Neural cell (in vitro differentiated cells): Measurements from ENCODE around the gene MPZL1. TPM values are rescaled to one million over a fixed set of nuclear protein-coding genes. Genes with fewer than 3 reads are reported as not detected.

ENCODE experiments used
- H2AFZ ChIP-seq: fragments of 200-600, 300-800 bp; sonication (generic), shearing (Covaris generic); 2 replicates; pipeline ENCODE4 v1.6.0; 2014; ENCODE audit warnings: low read depth, mild to moderate bottlenecking, antibody characterized with exemption, low read length, moderate library complexity
- H3F3A ChIP-seq: fragments of 200-600 bp; shearing (Covaris generic); 2 replicates; pipeline ENCODE4 v1.6.1; 2016; ENCODE audit warnings: mild to moderate bottlenecking, moderate library complexity, mixed read lengths, antibody characterized with exemption, low read length; ENCODE audit not compliant: insufficient read depth, poor library complexity, severe bottlenecking
- H3K27ac ChIP-seq: fragments of 200-600, 300-800 bp; sonication (generic), shearing (Covaris generic); 2 replicates; pipeline ENCODE4 v1.5.1; 2014; ENCODE audit warnings: mild to moderate bottlenecking, low read length, moderate library complexity
- H3K27me3 ChIP-seq: fragments of 300-800, 200-600 bp; sonication (generic), shearing (Covaris generic); 2 replicates; pipeline ENCODE4 v1.6.0; 2014; ENCODE audit warnings: mild to moderate bottlenecking, low read depth, low read length, moderate library complexity; ENCODE audit not compliant: insufficient read depth
- H3K36me3 ChIP-seq: fragments of 300-800, 200-600 bp; sonication (generic), shearing (Covaris generic); 2 replicates; pipeline ENCODE4 v1.5.1; 2014; ENCODE audit warnings: mild to moderate bottlenecking, antibody characterized with exemption, low read length, moderate library complexity; ENCODE audit not compliant: insufficient read depth
- H3K4me2 ChIP-seq: fragments of 300-800, 200-600 bp; sonication (generic), shearing (Covaris generic); 2 replicates; pipeline ENCODE4 v1.6.0; 2014; ENCODE audit warnings: mild to moderate bottlenecking, low read length
- H3K4me3 ChIP-seq: fragments of 300-800, 200-600 bp; sonication (generic), shearing (Covaris generic); 2 replicates; pipeline ENCODE4 v1.5.1; 2014; ENCODE audit warnings: mild to moderate bottlenecking, low read length, moderate library complexity
- H3K79me2 ChIP-seq: fragments of 200-600 bp; shearing (Covaris generic); replicated peaks from 2 replicates; pipeline ENCODE4 v1.6.0; 2014; ENCODE audit warnings: mild to moderate bottlenecking, low read length, moderate library complexity; ENCODE audit not compliant: insufficient read depth
- H3K9ac ChIP-seq: fragments of 300-800, 200-600 bp; sonication (generic), shearing (Covaris generic); 2 replicates; pipeline ENCODE4 v1.6.1; 2016; ENCODE audit warnings: mild to moderate bottlenecking, low read length, mixed read lengths
- H3K9me2 ChIP-seq: fragments of 200-600 bp; shearing (Covaris generic); 2 replicates; pipeline ENCODE4 v1.6.1; 2016; ENCODE audit warnings: mild to moderate bottlenecking, low read length, mixed read lengths; ENCODE audit not compliant: insufficient read depth
- H3K9me3 ChIP-seq: fragments of 200-600, 300-800 bp; sonication (generic), shearing (Covaris generic); 2 replicates; pipeline ENCODE4 v1.6.1; 2016; ENCODE audit warnings: mild to moderate bottlenecking, mixed run types, low read length, moderate library complexity, mixed read lengths
- H4K20me1 ChIP-seq: fragments of 200-600 bp; shearing (Covaris generic); 2 replicates; pipeline ENCODE4 v1.6.1; 2016; ENCODE audit warnings: mild to moderate bottlenecking, mixed run types; ENCODE audit not compliant: insufficient read depth
- EP300 ChIP-seq: fragments of 450-650 bp; conservative IDR thresholded peaks from 2 replicates; pipeline ENCODE4 v1.6.1; 2014; ENCODE audit warnings: antibody characterized with exemption, mild to moderate bottlenecking, moderate library complexity; ENCODE audit not compliant: poor library complexity, severe bottlenecking
- EZH2 ChIP-seq: fragments of 200-600, 300-800 bp; shearing (Covaris generic), sonication (generic); IDR thresholded peaks from 2 replicates; pipeline ENCODE4 v1.6.1; 2014; ENCODE audit warnings: antibody characterized with exemption, low read length, borderline replicate concordance, mild to moderate bottlenecking; ENCODE audit not compliant: insufficient read depth, poor library complexity, severe bottlenecking
- MXI1 ChIP-seq: fragments of 450-650 bp; conservative IDR thresholded peaks from 2 replicates; pipeline ENCODE4 v1.6.1; 2014; ENCODE audit warnings: antibody characterized with exemption, mild to moderate bottlenecking; ENCODE audit not compliant: poor library complexity, severe bottlenecking
- POLR2AphosphoS5 ChIP-seq: IDR thresholded peaks from 2 replicates; pipeline ENCODE4 v1.6.1; 2012
- RAD21 ChIP-seq: fragments of 450-650 bp; conservative IDR thresholded peaks from 2 replicates; pipeline ENCODE4 v1.6.1; 2014; ENCODE audit warnings: antibody characterized with exemption, mild to moderate bottlenecking, moderate library complexity
- SMC3 ChIP-seq: fragments of 450-650 bp; conservative IDR thresholded peaks from 2 replicates; pipeline ENCODE4 v1.6.1; 2014; ENCODE audit warnings: antibody characterized with exemption, mild to moderate bottlenecking, moderate library complexity; ENCODE audit not compliant: poor library complexity
- TAF1 ChIP-seq: IDR thresholded peaks from 2 replicates; pipeline ENCODE4 v1.6.1; 2012; ENCODE audit warnings: low read depth
- polyA plus RNA-seq: library from polyadenylated mRNA; depleted of rRNA; stranded (reverse); fragments of >200 nt; gene quantifications from 2 replicates; pipeline ENCODE4 v1.2.3, GENCODE V29; 2014
- TF ChIP-seq, protein P1 (sequence below): IDR thresholded peaks from 2 replicates; pipeline ENCODE4 v1.6.1; 2012; ENCODE audit warnings: borderline replicate concordance
- TF ChIP-seq, protein P2 (sequence below): fragments of 450-650 bp; IDR thresholded peaks from 2 replicates; pipeline ENCODE4 v1.5.1; 2014; ENCODE audit warnings: antibody characterized with exemption, mild to moderate bottlenecking, moderate library complexity; ENCODE audit not compliant: poor library complexity, severe bottlenecking

Gene MPZL1
- polyA plus RNA-seq, 1 donor from 2014 or later, result 167 TPM

DNA sequence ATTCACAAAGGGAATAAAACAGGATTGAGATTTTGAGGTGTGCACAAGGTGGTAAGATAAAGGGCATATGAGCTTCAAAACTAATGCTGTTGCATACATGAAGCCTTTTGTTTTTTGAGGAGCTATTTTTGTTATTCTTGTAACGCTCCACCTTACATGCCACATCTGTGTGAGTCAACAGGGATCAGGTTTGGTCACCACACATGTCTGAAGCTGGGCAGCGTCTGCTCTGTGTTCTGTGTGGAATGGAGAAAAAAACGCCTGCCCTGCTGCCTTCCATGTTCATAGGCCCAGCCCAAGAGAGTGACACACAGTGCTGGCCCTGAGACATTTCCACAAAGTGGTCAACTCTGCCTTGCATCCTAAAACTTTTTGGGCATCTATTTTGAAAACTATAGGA is 67.7 kb downstream of the MPZL1 start:
- H2AFZ ChIP-seq, result no peak overlapping the region
- no peak overlapping the region for H3K4me2 ChIP-seq
- no peak overlapping the region for H3K9ac ChIP-seq
- no peak for TF ChIP-seq EP300
- no peak for TF ChIP-seq SMC3
- no peak for TF ChIP-seq EZH2
- TF ChIP-seq POLR2AphosphoS5, result no peak
- no peak for TF ChIP-seq MXI1
- TF ChIP-seq TAF1, result no peak
- TF ChIP-seq, protein P1, sequence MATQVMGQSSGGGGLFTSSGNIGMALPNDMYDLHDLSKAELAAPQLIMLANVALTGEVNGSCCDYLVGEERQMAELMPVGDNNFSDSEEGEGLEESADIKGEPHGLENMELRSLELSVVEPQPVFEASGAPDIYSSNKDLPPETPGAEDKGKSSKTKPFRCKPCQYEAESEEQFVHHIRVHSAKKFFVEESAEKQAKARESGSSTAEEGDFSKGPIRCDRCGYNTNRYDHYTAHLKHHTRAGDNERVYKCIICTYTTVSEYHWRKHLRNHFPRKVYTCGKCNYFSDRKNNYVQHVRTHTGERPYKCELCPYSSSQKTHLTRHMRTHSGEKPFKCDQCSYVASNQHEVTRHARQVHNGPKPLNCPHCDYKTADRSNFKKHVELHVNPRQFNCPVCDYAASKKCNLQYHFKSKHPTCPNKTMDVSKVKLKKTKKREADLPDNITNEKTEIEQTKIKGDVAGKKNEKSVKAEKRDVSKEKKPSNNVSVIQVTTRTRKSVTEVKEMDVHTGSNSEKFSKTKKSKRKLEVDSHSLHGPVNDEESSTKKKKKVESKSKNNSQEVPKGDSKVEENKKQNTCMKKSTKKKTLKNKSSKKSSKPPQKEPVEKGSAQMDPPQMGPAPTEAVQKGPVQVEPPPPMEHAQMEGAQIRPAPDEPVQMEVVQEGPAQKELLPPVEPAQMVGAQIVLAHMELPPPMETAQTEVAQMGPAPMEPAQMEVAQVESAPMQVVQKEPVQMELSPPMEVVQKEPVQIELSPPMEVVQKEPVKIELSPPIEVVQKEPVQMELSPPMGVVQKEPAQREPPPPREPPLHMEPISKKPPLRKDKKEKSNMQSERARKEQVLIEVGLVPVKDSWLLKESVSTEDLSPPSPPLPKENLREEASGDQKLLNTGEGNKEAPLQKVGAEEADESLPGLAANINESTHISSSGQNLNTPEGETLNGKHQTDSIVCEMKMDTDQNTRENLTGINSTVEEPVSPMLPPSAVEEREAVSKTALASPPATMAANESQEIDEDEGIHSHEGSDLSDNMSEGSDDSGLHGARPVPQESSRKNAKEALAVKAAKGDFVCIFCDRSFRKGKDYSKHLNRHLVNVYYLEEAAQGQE, result no peak
- TF ChIP-seq, protein P2, sequence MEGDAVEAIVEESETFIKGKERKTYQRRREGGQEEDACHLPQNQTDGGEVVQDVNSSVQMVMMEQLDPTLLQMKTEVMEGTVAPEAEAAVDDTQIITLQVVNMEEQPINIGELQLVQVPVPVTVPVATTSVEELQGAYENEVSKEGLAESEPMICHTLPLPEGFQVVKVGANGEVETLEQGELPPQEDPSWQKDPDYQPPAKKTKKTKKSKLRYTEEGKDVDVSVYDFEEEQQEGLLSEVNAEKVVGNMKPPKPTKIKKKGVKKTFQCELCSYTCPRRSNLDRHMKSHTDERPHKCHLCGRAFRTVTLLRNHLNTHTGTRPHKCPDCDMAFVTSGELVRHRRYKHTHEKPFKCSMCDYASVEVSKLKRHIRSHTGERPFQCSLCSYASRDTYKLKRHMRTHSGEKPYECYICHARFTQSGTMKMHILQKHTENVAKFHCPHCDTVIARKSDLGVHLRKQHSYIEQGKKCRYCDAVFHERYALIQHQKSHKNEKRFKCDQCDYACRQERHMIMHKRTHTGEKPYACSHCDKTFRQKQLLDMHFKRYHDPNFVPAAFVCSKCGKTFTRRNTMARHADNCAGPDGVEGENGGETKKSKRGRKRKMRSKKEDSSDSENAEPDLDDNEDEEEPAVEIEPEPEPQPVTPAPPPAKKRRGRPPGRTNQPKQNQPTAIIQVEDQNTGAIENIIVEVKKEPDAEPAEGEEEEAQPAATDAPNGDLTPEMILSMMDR, result no peak
- TF ChIP-seq RAD21, result no peak
- no peaks in the 10 kb centered on the region for H3K9me3 ChIP-seq
- H3K27ac ChIP-seq, result no peak overlapping the region
- no peaks in the 10 kb centered on the region for H3K79me2 ChIP-seq
- H3F3A ChIP-seq, result no peaks in the 10 kb centered on the region
- no peaks in the 10 kb centered on the region for H3K27me3 ChIP-seq
- H3K9me2 ChIP-seq, result no peaks in the 10 kb centered on the region
- no peak overlapping the region for H3K4me3 ChIP-seq
- H3K36me3 ChIP-seq, result peaks cover 8% of the 10 kb centered on the region
- no peaks in the 10 kb centered on the region for H4K20me1 ChIP-seq

DNA sequence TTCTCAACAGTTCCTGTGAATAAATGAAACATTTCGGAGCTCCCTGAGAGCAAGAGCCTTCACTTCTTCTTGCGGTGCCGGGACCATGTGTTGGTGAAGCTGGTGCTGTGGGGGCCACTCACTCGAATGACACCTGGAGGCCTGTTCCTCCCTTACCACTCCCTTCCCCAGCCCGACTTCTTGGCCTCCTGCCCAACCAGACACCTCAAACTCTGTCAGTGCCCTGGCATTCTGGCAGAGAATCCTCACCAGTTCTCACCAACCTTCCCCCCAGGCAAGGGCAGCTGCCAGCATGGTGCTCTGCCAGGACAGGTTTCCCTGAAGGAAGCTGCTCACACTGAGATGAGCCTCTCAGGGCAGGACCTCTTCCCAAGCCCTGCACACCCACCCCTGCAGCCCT is 68.3 kb downstream of the MPZL1 start:
- Histone ChIP-seq H3K4me3 (no peak overlapping the region), H3K27me3 (no peaks in the 10 kb centered on the region), H3K9ac (no peak overlapping the region), H3K9me2 (no peaks in the 10 kb centered on the region), H3K79me2 (no peaks in the 10 kb centered on the region), H3K4me2 (no peak overlapping the region), H3F3A (no peaks in the 10 kb centered on the region), H3K27ac (no peak overlapping the region), H3K9me3 (no peaks in the 10 kb centered on the region), H2AFZ (no peak overlapping the region), H4K20me1 (no peaks in the 10 kb centered on the region), H3K36me3 (peaks cover 7% of the 10 kb centered on the region)
- no peak for TF ChIP-seq EZH2
- TF ChIP-seq, protein P2, result no peak
- no peak for TF ChIP-seq SMC3
- no peak for TF ChIP-seq RAD21
- TF ChIP-seq TAF1, result no peak
- TF ChIP-seq, protein P1, result no peak
